Measurements from ENCODE around the gene NAXE.

GRCh38 chr1:156550346-156550745 lies 41.2 kb upstream of the NAXE start:
- no peak for TF ChIP-seq CTCF (IDR thresholded peaks at IDR 0.05)
- TF ChIP-seq POLR2A (IDR thresholded peaks at IDR 0.05), result no peak
- TF ChIP-seq POLR2AphosphoS5 (IDR thresholded peaks at IDR 0.05), result no peak

Data from suprapubic skin (tissue), 4 donors.